Tibial nerve (tissue), 4 donors: ENCODE measurements around the gene MIPEP. TPM values are rescaled to one million over a fixed set of nuclear protein-coding genes. Genes with fewer than 3 reads are reported as not detected.
A peak's percentile ranks its signal among the peaks of the same experiment; 100 is the strongest.

ENCODE experiments used
- DNase-seq, 2 donors: peaks; one replicate each; pipeline ENCODE4 v3.0.0-alpha.2; 2019; ENCODE audit warnings: low spot score in 2 of 2
- H3K27ac ChIP-seq, 4 donors: fragments of 200-600 bp; sonication (generic) in 3 of 4; one replicate each; pipeline ENCODE4 v1.5.1; 2017 to 2019; ENCODE audit warnings: mild to moderate bottlenecking in 1 of 4
- H3K27me3 ChIP-seq, 2 donors: fragments of 200-600 bp; sonication (generic) in 1 of 2; one replicate each; pipeline versions ENCODE4 v1.5.1 to v1.6.0; 2017 to 2019
- H3K36me3 ChIP-seq, 3 donors: fragments of 200-600 bp; sonication (generic); one replicate each; pipeline ENCODE4 v1.5.1; 2018 to 2019
- H3K4me1 ChIP-seq, 4 donors: fragments of 200-600 bp; sonication (generic) in 3 of 4; one replicate each; pipeline ENCODE4 v1.5.1; 2017 to 2019
- H3K4me3 ChIP-seq, 4 donors: fragments of 200-600 bp; sonication (generic) in 3 of 4; one replicate each; pipeline ENCODE4 v1.5.1; 2017 to 2019; ENCODE audit warnings: mild to moderate bottlenecking in 1 of 4, moderate library complexity in 1 of 4
- H3K9me3 ChIP-seq, 4 donors: fragments of 200-600 bp; sonication (generic) in 3 of 4; one replicate each; pipeline ENCODE4 v1.5.1; 2017 to 2019
- CTCF ChIP-seq, 5 experiments: fragments of 200-600 bp in 3 of 5; fragments of 450-650 bp in 2 of 5; sonication (generic) in 3 of 5; IDR thresholded peaks; one replicate each; pipeline ENCODE4 v1.5.1; 2016 to 2019; ENCODE audit warnings: antibody characterized with exemption in 5 of 5, mild to moderate bottlenecking in 3 of 5, moderate library complexity in 2 of 5
- EP300 ChIP-seq, 2 donors: sonication (generic); formaldehyde crosslinking; IDR thresholded peaks; one replicate each; pipeline ENCODE4 v1.6.1; 2017; ENCODE audit warnings: antibody characterized with exemption in 2 of 2, mild to moderate bottlenecking in 1 of 2
- POLR2A ChIP-seq, 2 donors: fragments of 450-650 bp; IDR thresholded peaks; one replicate each; pipeline ENCODE4 v1.6.1; 2017; ENCODE audit warnings: antibody characterized with exemption in 2 of 2, mild to moderate bottlenecking in 2 of 2, moderate library complexity in 2 of 2
- WGBS, 2 donors: methylation state at CpG; one replicate each; pipeline ENCODE4 v1.1.5; 2018; 5-methylcytosine and 5-hydroxymethylcytosine counted together
- total RNA-seq, 4 donors: library from RNA; depleted of rRNA; stranded (reverse); fragments of >200 nt; gene quantifications; one replicate each; pipeline ENCODE4 v1.1.0, GENCODE V29; 2016

Gene MIPEP
- total RNA-seq, 4 donors from 2014 or later = 8.4 to 25.8 (median 16.4) TPM

DNA sequence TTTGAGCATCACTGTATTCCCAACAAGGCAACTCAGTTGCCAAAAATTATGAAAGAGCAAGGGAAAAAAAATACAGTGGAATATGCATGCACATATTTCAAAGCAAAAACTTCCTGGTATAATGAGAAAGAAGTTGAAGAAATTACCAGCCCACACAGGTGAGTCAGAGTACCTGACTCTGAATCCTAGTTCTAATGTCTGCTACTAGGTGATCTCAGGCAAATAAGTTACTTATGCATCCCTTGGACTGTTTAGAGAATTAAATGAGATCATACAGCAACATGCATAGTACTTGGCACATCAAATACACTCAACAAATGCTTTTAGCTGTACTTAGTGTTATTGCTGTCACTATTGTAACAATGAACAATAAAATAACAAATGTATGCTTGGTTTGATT is 144.9 kb downstream of the MIPEP start:
- Histone ChIP-seq H3K4me3 (no peak overlapping the region), H3K9me3 (no peaks in the 10 kb centered on the region), H3K27ac (no peak overlapping the region), H3K4me1 (no peaks in the 10 kb centered on the region), H3K27me3 (no peaks in the 10 kb centered on the region), H3K36me3 (no peaks in the 10 kb centered on the region)
- no peak for TF ChIP-seq CTCF (IDR thresholded peaks at IDR 0.05)
- no peak for TF ChIP-seq POLR2A (IDR thresholded peaks at IDR 0.05)
- no peak for TF ChIP-seq EP300 (IDR thresholded peaks at IDR 0.05)
- no peak for DNase-seq

GRCh38 chr13:23743278-23744076 is 145.7 kb downstream of the MIPEP start:
- Histone ChIP-seq H3K4me1 (no peaks in the 10 kb centered on the region), H3K9me3 (no peaks in the 10 kb centered on the region), H3K36me3 (no peaks in the 10 kb centered on the region), H3K4me3 (no peak overlapping the region), H3K27ac (peak overlapping the region in 1 of 4 donors; percentile 8), H3K27me3 (no peaks in the 10 kb centered on the region)
- WGBS, 2 donors = 76 to 78% methylated on average over 8 of the region's 8 CpGs
- TF ChIP-seq CTCF (IDR thresholded peaks at IDR 0.05) = no peak
- DNase-seq = no peak

- H3K9me3 ChIP-seq = no peaks in the 10 kb centered on the region
- no peaks in the 10 kb centered on the region for H3K4me1 ChIP-seq
- no peak overlapping the region for H3K27ac ChIP-seq
- no peaks in the 10 kb centered on the region for H3K27me3 ChIP-seq
- peaks cover 0 to 2% (median 0%) of the 10 kb centered on the region in 3 donors for H3K36me3 ChIP-seq
- no peak for TF ChIP-seq EP300 (IDR thresholded peaks at IDR 0.05)
- TF ChIP-seq CTCF (IDR thresholded peaks at IDR 0.05) = peak in 1 of 5 experiments; percentile 29
- DNase-seq = no peak
- H3K4me3 ChIP-seq = no peak overlapping the region
- 73 to 79% methylated on average over 4 of the region's 4 CpGs for WGBS, 2 donors
Measured at GRCh38 chr13:23741879-23742510, 147.2 kb downstream of the MIPEP start.

DNA sequence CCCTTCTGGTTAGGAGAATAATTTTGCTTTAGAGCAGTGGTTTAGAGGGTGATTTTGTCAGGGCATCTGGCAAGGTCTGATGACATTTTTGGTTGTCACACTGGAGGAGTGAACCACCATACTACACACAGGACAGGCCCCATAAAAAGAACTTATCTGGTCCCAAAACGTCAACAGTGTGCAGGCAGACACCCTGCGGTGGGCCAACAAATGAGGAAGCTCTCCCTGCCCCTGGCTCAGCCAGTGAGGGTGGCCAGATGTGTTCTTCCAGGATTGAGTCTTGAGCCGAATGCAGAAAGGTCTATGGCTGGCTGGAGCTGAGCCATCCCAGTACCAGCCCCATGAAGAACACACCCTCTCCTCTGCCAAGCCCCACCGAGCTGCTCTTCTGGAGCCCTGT is 149.2 kb downstream of the MIPEP start:
- TF ChIP-seq EP300 (IDR thresholded peaks at IDR 0.05) = no peak
- no peak for TF ChIP-seq POLR2A (IDR thresholded peaks at IDR 0.05)
- WGBS, 2 donors = 82 to 83% methylated on average over 4 of the region's 4 CpGs
- Histone ChIP-seq H3K27me3 (no peaks in the 10 kb centered on the region), H3K4me1 (no peaks in the 10 kb centered on the region), H3K4me3 (no peak overlapping the region), H3K27ac (no peak overlapping the region), H3K36me3 (peaks cover 0 to 3% (median 0%) of the 10 kb centered on the region in 3 donors), H3K9me3 (no peaks in the 10 kb centered on the region)
- DNase-seq = no peak

- Histone ChIP-seq H3K36me3 (peaks cover 0 to 3% (median 0%) of the 10 kb centered on the region in 3 donors), H3K27me3 (no peaks in the 10 kb centered on the region), H3K4me1 (no peaks in the 10 kb centered on the region), H3K9me3 (no peaks in the 10 kb centered on the region), H3K27ac (no peak overlapping the region), H3K4me3 (no peak overlapping the region)
- no peak for DNase-seq
- 79 to 88% methylated on average over 3 of the region's 3 CpGs for WGBS, 2 donors
- TF ChIP-seq POLR2A (IDR thresholded peaks at IDR 0.05) = no peak
- TF ChIP-seq CTCF (IDR thresholded peaks at IDR 0.05) = no peak
- no peak for TF ChIP-seq EP300 (IDR thresholded peaks at IDR 0.05)
Measured at GRCh38 chr13:23739596-23739995, 149.6 kb downstream of the MIPEP start.
